GM12892 (cell line): ENCODE measurements around the gene ADAMTS15.

ENCODE experiments used
- POLR2A ChIP-seq: IDR thresholded peaks from 2 replicates; pipeline ENCODE4 v1.6.1; 2011; ENCODE audit warnings: low read depth, low read length, control low read depth
- POLR2AphosphoS5 ChIP-seq: IDR thresholded peaks from 2 replicates; pipeline ENCODE4 v1.6.1; 2011; ENCODE audit warnings: low read depth, low read length, control low read depth
- TAF1 ChIP-seq: IDR thresholded peaks from 2 replicates; pipeline ENCODE4 v1.6.1; 2011; ENCODE audit warnings: low read depth, mild to moderate bottlenecking, control low read depth, low read length, borderline replicate concordance

DNA sequence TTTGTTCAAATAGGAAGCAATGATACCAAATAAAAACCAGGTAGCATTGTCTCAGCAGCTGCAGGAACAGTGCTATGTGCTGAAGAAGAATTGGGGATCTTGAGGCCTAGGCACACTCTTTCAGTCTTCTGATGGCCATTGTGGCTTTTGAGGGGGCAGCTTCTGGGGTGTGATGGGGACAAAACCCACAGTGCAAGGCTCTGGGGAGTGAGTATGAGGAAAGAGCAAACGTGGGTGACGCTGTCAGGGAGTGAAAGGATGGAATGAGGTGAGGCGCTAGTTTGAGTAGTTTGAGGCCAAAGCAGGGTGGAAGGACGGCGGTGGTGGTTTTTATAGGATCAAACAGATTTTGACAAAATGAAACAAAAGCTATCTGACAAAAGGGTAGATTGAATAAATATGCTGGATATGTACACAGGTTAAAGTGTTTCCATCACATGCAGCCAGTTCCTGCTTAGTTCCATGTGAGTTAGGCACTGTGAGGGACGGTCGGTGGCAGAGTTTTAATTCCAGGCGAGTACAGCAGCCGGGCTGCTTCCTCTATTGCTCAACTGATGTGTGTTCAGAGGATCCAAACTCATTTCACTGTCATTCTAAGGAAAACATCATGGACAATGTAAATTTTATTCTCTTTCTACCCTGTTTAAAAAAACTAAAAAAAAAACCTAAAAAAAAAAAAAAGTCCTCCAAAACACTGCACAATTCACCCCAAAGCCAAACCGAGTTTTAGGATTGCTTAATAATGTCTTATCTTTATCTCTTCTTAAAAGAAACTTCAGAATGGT, 18.9 kb downstream of the ADAMTS15 start:
- TF ChIP-seq POLR2AphosphoS5 = no peak
- TF ChIP-seq POLR2A = no peak
- TF ChIP-seq TAF1 = no peak
